Vagina (tissue), 2 donors: Measurements from ENCODE around the gene DBH. TPM values are rescaled to one million over a fixed set of nuclear protein-coding genes. Genes with fewer than 3 reads are reported as not detected.

Experiments used
- DNase-seq, 2 donors: peaks; one replicate each; pipeline ENCODE4 v3.0.0-alpha.2; 2017; ENCODE audit errors: extremely low spot score in 2 of 2
- H3K27ac ChIP-seq: fragments of 200-600 bp; sonication (generic); one replicate; pipeline ENCODE4 v1.5.1; 2019
- H3K27me3 ChIP-seq: fragments of 200-600 bp; sonication (generic); one replicate; pipeline ENCODE4 v1.5.1; 2019
- H3K36me3 ChIP-seq, 2 donors: fragments of 200-600 bp; sonication (generic); one replicate each; pipeline ENCODE4 v1.5.1; 2017 to 2019
- H3K4me1 ChIP-seq: fragments of 200-600 bp; sonication (generic); one replicate; pipeline ENCODE4 v1.5.1; 2019
- H3K4me3 ChIP-seq, 2 donors: fragments of 200-600 bp; sonication (generic); 1 replicate in 1 of 2; 2 replicates in 1 of 2; pipeline ENCODE4 v1.5.1; 2016 to 2019
- H3K9me3 ChIP-seq: fragments of 200-600 bp; sonication (generic); one replicate; pipeline ENCODE4 v1.5.1; 2019
- POLR2A ChIP-seq, 2 donors: fragments of 450-650 bp; IDR thresholded peaks; one replicate each; pipeline ENCODE4 v1.6.1; 2017; ENCODE audit warnings: antibody characterized with exemption in 2 of 2, mild to moderate bottlenecking in 2 of 2, moderate library complexity in 2 of 2
- POLR2AphosphoS5 ChIP-seq, 2 donors: sonication (generic); formaldehyde crosslinking; IDR thresholded peaks; one replicate each; pipeline ENCODE4 v1.9.0; 2017; ENCODE audit warnings: antibody characterized with exemption in 2 of 2, mild to moderate bottlenecking in 2 of 2, low read depth in 1 of 2; ENCODE audit not compliant: insufficient read depth in 1 of 2
- intact Hi-C: fragments of 100-400 bp; cut with DNase I; formaldehyde crosslinking; loops from one replicate; pipeline ENCODE4 v1.15.1; 2023
- total RNA-seq: library from RNA; depleted of rRNA; stranded (reverse); fragments of >200 nt; gene quantifications from one replicate; pipeline ENCODE4 v1.2.3, GENCODE V29; 2016
- TF ChIP-seq, protein P1 (sequence below), 3 experiments: fragments of 450-650 bp in 2 of 3; fragments of 200-600 bp in 1 of 3; sonication (generic) in 1 of 3; IDR thresholded peaks; one replicate each; pipeline ENCODE4 v1.5.1; 2017 to 2019; ENCODE audit warnings: antibody characterized with exemption in 3 of 3, mild to moderate bottlenecking in 2 of 3, moderate library complexity in 2 of 3

Gene DBH
- 12.0 TPM for total RNA-seq

DNA sequence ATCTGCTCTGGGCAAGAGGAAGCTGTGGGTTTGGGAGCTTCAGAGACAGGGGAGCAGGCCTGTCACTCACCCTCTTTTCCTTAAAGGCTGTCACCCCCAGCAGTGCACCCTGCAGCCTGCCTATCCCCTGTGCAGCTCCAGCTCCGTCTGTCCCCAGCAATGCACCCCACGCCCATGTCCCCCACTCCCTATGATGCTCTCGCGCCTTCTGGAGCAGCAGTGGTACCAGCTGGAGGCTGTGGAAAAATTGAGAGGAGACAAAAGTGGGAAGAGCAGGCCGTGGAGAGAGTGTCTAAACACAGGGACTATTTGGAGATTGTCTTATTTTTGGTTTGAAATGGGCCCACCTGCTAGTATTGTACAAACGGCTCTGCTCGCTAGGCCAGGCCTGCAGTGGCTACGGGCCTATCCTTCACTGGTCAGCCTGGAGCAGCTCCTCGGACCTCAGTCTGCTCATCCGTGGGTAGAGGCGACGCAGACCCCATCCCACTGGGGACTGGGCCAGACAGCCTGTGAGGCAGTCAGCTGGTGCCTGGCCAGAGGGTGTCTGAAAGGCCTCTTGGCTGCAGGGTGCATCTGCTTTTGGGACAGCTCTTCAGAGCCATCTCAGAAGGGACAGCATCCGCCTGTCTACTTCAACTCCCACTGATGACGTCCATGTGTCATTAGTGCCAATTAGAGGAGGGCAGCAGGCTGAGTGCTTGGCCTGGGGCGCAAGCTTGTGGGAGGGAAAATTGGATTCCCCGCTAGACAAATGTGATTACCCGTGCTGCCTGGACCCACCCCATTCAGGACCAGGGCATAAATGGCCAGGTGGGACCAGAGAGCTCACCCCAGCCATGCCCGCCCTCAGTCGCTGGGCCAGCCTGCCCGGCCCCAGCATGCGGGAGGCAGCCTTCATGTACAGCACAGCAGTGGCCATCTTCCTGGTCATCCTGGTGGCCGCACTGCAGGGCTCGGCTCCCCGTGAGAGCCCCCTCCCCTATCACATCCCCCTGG, at the start of gene DBH:
TSS of gene DBH (plus strand) at position 831 of the 999 bp plus-strand sequence. CDS start at position 840, 9 bp downstream.
- intact Hi-C loops = no loop called here
- no peaks in the 10 kb centered on the region for H3K27me3 ChIP-seq
- H3K4me3 ChIP-seq = no peak within 1 kb of the TSS
- DNase-seq = no peak
- no peak within 1 kb of the TSS for H3K27ac ChIP-seq
- no peaks in the 10 kb centered on the region for H3K36me3 ChIP-seq
- no peaks in the 10 kb centered on the region for H3K4me1 ChIP-seq
- TF ChIP-seq POLR2AphosphoS5 (IDR thresholded peaks at IDR 0.05; ENCODE audit: insufficient read depth in 1 of 2, low read depth in 1 of 2) (no peak), POLR2A (IDR thresholded peaks at IDR 0.05) (no peak)
- TF ChIP-seq, protein P1, sequence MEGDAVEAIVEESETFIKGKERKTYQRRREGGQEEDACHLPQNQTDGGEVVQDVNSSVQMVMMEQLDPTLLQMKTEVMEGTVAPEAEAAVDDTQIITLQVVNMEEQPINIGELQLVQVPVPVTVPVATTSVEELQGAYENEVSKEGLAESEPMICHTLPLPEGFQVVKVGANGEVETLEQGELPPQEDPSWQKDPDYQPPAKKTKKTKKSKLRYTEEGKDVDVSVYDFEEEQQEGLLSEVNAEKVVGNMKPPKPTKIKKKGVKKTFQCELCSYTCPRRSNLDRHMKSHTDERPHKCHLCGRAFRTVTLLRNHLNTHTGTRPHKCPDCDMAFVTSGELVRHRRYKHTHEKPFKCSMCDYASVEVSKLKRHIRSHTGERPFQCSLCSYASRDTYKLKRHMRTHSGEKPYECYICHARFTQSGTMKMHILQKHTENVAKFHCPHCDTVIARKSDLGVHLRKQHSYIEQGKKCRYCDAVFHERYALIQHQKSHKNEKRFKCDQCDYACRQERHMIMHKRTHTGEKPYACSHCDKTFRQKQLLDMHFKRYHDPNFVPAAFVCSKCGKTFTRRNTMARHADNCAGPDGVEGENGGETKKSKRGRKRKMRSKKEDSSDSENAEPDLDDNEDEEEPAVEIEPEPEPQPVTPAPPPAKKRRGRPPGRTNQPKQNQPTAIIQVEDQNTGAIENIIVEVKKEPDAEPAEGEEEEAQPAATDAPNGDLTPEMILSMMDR (IDR thresholded peaks at IDR 0.05) = no peak
- no peaks in the 10 kb centered on the region for H3K9me3 ChIP-seq

DNA sequence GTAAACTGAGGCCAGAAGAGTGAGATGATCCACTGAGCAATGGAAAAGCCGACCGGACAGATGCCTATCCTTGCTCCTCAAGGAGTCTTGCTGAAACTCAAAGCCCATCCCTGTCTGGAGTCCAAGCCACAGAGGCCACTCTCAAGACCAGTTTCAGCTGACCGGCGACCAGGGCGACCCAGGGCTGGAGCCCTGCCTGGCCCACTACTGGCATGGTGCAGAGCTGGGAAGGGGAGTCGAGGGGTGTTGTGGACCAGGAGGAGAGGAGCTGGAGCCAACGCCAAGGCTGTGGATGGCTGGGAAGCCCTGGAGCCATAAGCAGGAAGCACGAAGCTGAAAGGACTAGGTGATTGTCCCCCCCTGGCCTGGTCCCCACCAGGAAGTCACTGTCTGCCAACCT, 49.1 kb upstream of the DBH start:
- Histone ChIP-seq H3K36me3 (no peaks in the 10 kb centered on the region), H3K27ac (no peak overlapping the region), H3K9me3 (no peaks in the 10 kb centered on the region), H3K4me1 (peaks cover 24% of the 10 kb centered on the region), H3K4me3 (no peak overlapping the region), H3K27me3 (peaks cover 5% of the 10 kb centered on the region)
- no peak for DNase-seq
- intact Hi-C loops = no loop called here
- TF ChIP-seq, protein P1 (IDR thresholded peaks at IDR 0.05) = no peak
- TF ChIP-seq POLR2A (IDR thresholded peaks at IDR 0.05) = no peak
- TF ChIP-seq POLR2AphosphoS5 (IDR thresholded peaks at IDR 0.05; ENCODE audit: insufficient read depth in 1 of 2, low read depth in 1 of 2) = no peak

DNA sequence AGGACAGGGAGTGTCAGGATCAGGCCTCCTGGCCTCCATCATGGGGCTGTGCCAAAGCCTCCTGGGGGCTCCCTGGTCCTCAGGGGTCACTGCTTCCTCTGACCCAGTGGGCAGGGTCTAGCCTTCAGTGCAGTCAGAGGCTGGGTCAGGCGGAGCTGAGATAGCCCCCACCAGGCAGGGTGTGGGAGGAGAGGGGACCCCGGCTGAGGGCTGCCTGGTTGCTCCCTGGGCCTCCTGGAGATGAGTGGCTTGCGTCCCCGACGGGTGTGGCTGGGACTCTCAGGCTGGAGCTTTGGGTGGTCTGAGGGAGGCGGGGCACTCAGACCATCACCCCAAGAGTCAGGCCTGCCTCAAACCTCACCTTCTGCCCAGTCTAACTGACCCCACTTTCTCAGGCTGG, 48.7 kb upstream of the DBH start:
- no peak for DNase-seq
- H3K27me3 ChIP-seq = peaks cover 5% of the 10 kb centered on the region

DNA sequence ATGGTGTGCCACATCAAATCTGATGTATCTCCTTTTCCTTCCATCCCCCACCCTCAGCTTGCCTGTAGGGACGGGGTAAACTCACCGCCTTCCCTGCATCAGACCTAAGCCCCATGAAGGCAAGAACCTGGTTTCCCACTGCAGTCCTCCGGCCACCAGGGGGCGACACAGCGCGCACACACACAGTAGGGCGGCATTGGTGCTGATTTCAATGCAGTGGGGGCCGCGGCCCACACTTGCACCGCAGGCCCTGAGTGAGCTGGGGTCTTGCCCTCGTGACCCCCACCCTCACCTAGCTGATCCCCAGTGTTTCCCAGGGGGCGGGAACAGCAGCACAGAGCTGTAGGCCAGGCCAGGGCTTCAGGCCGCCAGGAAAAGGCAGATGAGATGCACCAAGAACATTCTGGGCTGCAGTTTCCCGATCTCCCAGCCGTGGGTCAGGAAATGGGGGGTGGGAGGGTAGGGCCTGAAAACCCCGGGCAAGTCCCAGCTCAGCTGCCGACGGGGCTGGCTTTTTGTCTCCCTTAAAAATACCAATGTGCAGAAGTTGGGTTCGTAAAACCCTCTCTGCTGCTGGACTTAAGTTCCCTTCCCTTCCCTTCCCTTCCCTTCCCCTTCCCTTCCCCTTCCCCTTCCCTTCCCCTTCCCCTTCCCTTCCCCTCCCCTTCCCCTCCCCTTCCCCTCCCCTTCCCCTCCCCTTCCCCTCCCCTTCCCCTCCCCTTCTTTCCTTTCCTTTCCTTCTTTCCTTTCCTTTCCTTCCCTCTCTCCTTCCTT, 46.5 kb upstream of the DBH start:
- Histone ChIP-seq H3K4me1 (peaks cover 16% of the 10 kb centered on the region), H3K4me3 (no peak overlapping the region), H3K27ac (no peak overlapping the region), H3K36me3 (no peaks in the 10 kb centered on the region), H3K27me3 (peaks cover 5% of the 10 kb centered on the region), H3K9me3 (no peaks in the 10 kb centered on the region)
- TF ChIP-seq, protein P1 (IDR thresholded peaks at IDR 0.05) = no peak
- TF ChIP-seq POLR2A (IDR thresholded peaks at IDR 0.05) (no peak), POLR2AphosphoS5 (IDR thresholded peaks at IDR 0.05; ENCODE audit: insufficient read depth in 1 of 2, low read depth in 1 of 2) (no peak)
- intact Hi-C loops = no loop called here
- no peak for DNase-seq

More for the DNA sequence above, 48.7 kb upstream of the DBH start:
- intact Hi-C loops = no loop called here
- H3K27ac ChIP-seq = no peak overlapping the region
- H3K4me1 ChIP-seq = peaks cover 20% of the 10 kb centered on the region
- TF ChIP-seq POLR2AphosphoS5 (IDR thresholded peaks at IDR 0.05; ENCODE audit: insufficient read depth in 1 of 2, low read depth in 1 of 2) = no peak
- TF ChIP-seq POLR2A (IDR thresholded peaks at IDR 0.05) = no peak
- TF ChIP-seq, protein P1 (IDR thresholded peaks at IDR 0.05) = no peak
- H3K9me3 ChIP-seq = no peaks in the 10 kb centered on the region
- H3K4me3 ChIP-seq = no peak overlapping the region
- H3K36me3 ChIP-seq = no peaks in the 10 kb centered on the region
